ENCODE measurements around the gene SCEL.
"Not testable (repeated sequence)": the region's sequence is repeated elsewhere in the genome, so short reads cannot be mapped to it uniquely, and the experiment has no call there.

Gene SCEL, protein sequence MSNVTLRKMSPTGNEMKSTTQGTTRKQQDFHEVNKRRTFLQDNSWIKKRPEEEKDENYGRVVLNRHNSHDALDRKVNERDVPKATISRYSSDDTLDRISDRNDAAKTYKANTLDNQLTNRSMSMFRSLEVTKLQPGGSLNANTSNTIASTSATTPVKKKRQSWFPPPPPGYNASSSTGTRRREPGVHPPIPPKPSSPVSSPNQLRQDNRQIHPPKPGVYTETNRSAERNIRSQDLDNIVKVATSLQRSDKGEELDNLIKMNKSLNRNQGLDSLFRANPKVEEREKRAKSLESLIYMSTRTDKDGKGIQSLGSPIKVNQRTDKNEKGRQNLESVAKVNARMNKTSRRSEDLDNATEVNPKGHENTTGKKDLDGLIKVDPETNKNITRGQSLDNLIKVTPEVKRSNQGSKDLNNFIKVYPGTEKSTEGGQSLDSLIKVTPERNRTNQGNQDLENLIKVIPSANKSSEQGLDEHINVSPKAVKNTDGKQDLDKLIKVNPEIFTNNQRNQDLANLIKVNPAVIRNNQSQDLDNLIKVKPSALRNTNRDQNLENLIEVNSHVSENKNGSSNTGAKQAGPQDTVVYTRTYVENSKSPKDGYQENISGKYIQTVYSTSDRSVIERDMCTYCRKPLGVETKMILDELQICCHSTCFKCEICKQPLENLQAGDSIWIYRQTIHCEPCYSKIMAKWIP

DNA sequence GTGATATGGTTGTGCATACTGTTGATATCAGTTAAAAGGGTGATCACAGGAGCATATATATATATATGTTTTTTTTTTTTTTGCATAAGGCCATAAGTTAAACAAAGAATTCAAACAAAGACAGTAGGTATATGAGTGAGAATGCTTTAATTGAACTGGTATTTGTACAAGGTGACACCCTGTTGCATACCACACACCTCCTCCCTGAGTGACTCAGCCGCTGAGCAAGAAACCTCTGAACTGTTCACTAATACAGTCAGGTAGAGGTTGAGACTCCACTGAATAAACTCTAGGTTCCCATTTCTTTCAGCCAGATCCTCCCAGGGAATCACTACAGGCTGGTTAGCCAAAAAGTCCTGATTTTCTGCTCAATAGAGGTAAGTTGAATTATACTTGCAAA lies at the start of gene SCEL:
Gene SCEL (plus strand): TSS at position 259 of the 400 bp plus-strand sequence. CDS start 20,170 bp downstream, outside the sequence.
- DNase-seq (ENCODE audit: low spot score), result peak; percentile 67

DNA sequence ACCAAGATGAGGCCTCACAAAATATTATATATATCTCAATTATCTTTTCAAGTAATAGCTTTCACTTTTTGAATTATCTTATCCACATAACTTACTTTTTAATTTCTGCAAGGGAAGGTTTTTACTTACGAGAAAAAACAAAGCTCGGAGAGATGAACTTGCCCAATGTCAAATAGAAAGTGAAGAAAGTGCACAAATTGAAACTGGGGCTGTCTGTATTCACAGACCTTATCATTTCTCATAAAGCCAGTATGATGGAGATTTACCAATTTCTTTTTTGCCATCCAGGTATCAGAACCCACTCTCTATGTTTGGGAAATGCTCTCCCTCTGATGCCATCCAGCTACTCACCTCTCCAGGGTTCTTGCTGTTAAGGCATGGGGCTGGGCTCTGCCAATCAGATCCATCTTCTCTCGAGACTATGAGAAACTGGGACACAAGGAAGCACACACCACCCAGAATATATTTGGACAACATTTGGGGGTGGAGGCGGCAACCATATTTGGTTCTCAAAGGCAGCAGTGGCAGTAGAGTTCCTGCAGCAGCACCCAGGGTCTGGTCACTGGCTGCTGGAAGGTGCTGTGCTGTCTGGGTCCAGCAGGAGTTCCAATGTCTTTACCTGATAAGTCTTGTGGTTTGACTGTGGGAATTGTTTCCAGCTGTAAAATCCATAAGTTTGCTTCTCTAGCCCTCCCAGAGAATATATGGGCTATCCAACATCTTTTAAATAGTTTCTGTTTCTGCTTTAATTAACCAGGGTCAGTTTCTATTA lies 45.8 kb upstream of the SCEL start:
- DNase-seq (ENCODE audit: low spot score), result no peak

DNA sequence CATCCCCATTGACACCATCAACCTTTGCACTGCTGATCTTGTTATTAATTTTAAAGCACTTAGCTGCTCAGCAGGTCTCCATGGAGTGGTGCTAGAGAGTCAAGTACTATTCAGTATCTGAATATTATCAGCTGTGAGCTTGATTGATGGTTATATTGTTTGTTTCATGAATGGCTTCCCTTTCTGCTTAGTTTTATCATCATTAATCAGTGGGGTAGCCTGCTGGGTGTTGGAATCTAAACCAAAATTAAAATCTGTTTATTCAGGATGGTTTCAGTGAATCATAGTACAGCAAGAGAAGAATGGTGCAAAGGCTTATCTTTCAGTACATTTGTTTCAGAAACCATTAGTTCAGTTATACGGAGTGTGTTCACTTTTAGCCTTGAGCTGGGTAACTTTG lies 42.5 kb upstream of the SCEL start:
- DNase-seq (ENCODE audit: low spot score), result peak; percentile 41

DNA sequence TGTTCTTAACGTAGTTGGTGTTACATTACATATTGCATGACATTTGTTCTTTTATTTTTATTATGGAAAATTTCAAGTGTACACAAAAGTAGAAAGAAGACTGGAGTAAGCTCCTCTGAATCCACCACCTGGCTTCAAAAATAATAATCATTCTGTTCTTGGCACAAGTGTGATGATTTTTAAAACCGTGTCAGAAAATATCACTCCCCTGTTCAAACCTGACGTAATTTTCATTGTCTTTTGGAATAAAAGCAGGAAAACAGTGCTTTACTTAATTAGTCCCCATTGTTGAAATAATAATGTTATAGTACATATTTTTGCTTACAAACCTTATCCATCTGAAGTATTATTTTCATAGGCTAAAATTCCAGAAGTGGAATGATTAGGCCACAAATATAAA lies 41.3 kb upstream of the SCEL start:
- no peak for DNase-seq (ENCODE audit: low spot score)

DNA sequence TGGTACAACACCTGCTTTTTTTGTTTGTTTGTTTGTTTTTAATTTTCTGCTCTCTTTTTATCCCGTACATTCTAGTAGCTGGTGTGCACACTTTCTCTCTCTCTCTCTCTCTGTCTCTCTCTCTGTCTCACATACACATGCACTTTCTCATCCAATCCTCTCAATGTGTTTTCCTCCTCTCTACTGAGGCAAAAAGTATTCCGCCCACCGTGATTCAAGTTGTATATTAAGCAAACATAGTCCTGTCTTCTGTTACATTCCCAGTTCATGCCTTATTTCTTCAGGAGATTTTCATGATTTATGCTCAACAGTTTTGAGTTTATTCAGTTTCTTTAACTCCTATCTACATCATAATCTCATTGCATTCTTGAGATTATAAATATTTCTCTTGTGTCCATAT lies 38.2 kb upstream of the SCEL start:
- no peak for DNase-seq (ENCODE audit: low spot score)

DNA sequence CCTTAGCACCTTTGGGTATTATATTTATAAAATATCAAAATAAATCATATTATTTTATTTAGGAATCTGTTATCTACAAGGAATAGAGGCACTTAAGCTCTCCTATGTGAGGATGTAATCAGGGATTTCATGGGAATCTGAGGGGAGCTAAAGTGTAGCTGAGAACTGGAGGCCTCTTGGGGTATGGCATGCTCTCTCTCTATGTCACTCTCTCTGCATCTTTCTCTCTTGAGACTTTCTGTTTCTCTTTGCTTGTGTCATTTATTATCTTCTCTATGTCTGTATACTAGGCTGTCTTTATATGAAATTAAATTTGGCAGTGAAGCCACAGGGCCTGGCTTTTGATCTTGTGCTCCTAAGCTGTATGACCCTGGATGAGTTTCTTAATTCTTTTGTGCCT lies 37.7 kb upstream of the SCEL start:
- DNase-seq (ENCODE audit: low spot score), result no peak

DNA sequence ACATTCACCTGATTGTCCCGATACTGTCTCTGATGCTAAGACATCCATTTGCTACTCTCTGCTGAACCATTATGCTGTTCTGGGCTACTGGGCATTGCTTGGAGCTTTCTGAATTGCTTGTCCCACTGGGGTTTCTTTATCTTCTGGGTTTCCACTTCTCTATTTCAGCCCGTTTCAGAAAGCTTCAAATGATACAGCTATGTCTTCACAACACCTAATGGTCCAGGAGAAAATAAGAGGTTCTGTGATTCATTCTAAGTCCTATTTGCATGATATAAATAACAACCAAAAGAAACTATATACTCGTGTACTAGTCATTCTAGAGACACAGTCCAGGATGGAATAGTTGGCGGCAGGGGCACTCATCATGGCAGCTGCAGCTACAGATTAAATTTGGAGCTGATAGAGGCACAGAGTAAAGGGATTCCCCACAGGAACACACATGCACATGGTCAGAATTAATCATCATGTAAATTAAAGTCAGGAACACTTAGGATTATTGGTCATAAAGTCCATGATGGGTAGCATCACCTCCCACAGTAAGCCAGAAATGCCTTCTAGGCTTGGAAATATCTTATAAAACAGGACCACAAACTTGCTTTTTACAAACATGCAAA lies 33.3 kb upstream of the SCEL start:
- DNase-seq (ENCODE audit: low spot score), result no peak

DNA sequence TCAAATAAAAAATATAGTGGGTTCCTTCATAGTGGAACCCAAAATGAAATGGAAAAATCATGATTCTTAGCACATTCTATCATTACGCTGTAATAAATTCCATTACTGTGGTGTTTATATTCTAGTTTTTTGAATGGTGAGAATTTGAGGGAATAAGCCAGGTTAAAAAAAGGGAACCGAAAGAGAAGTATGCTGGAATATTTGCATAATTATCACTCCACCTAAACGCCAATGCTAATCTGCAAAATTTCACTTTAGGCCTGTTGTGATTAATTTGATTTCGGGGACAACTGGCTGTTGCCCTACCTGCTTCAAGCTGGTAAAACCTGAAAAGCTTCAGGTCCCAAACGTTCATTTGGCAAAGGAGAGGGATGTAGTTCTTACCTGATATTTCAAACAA lies 32.1 kb upstream of the SCEL start:
- DNase-seq (ENCODE audit: low spot score), result no peak

DNA sequence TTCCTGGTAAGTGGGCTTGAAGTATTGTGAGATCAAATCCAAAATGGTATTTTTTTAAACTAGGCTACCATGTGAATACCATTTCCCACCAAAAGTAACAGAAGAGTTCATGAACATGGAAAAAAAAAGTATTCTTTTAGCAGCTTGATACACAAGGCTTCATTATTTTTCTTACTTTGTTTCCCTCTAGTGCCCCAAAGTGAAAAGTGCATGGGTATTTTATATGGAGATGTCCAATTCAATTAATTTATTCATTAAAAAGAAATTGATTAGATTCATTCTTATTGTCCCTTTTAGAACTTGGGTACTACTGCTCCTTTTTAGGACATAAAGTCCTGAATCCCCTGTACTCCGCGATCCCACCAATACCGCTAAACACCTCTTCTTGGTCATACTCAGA lies 28.6 kb upstream of the SCEL start:
- no peak for DNase-seq (ENCODE audit: low spot score)

DNA sequence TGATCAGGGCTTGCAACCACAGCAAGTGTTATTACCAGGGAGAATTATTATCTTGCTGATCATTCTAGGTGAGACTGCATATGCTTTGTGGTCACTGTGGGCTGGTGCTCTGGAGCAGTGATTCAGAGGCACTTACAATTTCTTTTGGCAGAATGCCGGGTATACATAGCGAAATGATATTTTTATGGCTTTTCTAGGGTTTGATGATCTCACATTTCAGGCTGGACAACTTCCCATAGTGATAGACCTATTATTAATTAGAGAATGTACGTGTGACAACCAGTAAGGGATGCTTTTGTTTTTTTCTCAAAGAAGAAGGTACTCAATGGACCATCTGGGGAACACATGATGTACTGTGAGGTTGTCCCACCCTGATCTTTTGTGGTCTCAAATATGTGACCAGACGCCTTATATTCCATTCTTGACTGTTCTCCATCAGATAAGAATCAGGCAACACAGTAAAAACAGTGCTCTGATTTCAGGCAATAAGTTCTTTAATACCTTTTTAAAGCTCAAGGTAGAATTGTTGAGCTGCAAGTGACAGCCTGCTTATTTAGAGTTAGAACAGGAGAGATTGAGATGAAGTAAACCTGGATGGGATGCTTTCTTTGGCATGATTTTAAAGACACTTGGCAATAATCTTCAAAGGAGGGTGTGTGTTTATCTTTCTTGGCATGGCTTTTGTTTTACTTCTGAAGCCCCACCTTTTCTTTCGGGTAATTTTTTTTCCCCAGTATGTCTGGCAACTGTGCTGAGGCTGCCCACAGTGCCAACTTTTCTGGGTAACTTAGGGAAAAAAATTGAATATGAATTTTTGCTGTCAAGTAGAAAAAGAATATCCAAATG lies 27.4 kb upstream of the SCEL start:
- peak; percentile 88 for DNase-seq (ENCODE audit: low spot score)

DNA sequence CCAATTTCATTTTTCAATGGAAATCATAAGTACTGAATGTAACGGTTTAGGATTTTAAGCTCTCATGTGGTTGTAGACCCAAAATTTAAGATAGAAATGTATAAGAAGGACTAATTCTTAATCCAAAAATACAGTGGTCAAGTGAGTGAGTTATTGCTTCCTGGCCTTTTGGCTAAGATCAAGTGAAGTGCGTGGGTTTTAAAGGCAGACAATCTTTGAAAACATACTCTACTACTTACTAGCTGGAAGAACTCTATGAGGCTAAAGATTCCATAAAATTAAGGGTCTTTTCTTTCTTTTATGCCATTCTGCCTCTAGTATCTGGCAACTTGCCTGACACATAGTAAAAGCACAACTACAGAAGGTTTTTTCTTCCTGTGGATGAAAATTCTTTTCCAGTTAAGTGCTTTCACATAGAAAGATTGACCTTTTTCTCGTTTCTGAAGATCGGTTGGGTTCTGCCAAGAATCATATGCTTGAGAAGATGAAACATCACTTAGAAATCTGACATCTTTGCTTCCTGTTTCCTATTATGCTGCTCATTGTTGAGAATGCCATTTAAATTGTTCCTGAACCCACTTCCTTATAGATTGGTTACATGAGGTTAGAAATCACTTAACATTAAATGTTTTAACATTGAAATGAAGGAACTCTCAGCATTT lies 26.4 kb upstream of the SCEL start:
- no peak for DNase-seq (ENCODE audit: low spot score)

DNA sequence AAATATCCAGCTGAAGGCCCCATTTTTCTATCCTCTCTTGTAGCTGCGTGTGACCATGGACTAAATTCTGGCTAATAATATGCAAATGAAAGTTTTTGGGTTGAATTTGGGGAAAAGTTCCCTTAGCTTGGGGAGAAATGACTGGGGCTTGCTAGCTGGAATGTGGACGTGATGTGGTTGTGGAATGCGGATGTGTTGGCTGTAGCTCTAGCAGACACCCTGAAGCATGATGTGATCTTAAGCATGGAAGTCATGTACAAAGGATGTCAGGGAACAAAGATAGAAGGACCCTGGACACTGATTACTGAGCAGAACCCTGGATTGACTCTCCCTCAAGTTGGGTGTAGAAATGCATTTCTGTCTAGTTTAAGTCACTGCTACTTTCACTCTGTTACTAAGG lies 25.4 kb upstream of the SCEL start:
- DNase-seq (ENCODE audit: low spot score), result no peak

DNA sequence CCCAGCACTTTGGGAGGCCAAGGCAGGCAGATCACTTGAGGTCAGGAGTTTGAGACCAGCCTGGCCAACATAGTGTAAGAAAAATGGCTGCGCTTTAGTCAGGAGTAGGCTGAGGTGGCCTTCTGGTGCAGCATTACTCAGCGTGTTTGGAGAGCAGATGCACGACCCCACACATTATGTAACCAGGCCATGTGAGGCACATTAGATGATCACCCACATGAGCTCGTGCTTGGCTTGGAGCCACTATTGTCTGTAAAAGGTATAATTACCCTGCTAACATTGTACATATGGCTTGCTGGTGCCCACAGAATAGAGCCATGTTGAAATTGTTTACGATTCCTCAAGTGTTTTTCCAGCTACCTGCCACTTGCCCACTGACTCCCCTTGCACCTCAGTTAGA lies 24.0 kb upstream of the SCEL start:
- DNase-seq (ENCODE audit: low spot score), result no peak

DNA sequence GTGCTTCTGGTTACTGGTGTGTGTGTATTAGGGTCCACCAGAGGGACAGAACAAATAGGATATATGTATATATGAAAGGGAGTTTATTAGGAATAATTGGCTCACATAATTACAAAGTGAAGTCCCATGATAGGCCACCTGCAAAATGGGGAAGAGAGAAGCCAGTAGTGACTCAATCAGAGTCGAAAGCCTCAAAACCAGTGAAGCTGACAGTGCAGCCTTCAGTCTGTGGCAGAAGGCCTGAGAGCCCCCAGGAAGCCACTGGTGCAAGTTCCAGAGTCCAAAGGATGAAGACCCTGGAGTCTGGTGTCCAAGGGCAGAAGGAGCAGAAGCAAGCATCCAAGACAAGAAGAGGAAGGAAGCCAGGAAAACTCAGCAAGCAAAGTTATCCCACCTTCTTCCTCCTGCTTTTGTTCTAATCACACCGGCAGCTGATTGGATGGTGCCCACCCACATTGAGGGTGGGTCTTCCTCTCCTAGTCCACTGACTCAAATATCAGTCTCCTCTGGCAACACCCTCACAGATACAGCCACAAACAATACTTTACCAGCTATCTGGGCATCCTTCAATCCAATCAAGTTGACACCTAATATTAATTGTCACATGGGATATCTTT lies 21.7 kb upstream of the SCEL start:
- DNase-seq (ENCODE audit: low spot score), result no peak

DNA sequence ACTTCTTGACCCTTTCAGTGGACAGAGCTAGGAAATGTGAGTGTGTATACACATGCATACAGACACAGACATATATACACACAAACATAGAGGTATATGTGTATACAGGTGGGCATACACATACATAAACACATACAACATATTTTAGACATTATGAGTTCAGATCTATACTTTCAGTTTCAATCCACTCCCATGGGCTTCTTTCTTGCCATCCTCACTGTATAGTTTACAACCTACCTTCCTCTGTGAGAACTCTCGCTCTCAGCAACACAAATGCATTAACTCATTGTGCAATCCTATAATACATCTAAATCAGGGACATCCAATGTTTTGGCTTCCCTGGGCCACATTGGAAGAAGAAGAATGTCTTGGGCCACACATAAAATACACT lies 21.2 kb upstream of the SCEL start:
- no peak for DNase-seq (ENCODE audit: low spot score)

DNA sequence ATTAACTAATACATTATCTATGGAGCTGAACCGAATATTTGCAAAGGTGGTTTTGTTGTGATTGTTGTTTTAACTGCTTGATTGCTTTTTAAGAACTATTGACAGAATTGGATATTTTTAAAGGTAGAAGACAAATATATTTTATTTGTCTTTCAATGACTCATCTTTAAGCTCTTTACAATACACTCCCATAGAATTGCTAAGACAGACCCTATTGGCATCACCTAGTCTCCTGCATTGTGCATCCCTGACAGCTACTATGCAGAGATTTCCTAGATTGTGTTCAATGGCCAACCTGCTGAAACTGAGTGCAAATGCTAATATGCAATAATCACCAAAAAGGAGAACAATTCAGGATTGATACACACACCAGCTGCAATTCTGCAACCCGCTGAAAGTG lies 19.7 kb upstream of the SCEL start:
- no peak for DNase-seq (ENCODE audit: low spot score)

DNA sequence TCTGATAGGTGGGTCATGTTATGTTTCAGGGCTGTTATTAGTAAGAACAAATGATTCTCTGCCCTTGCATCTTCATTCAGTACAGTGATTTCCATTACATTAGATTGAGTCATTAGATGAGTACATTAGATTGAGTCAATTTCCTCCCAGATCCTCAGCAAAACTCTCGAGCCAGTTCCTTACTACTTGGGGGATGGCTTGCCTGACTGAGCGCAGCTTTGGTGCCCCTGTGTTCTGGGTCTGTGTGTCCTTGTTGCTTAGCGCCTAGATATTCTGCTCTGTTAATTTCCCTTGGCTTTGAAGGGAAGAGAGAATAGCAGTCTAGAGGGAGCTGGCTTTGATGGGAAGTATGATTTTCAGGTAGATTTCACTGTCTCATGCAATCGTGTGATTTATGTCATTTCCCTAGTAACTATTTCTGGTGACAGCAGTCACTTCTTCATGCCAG lies 19.1 kb upstream of the SCEL start:
- no peak for DNase-seq (ENCODE audit: low spot score)

DNA sequence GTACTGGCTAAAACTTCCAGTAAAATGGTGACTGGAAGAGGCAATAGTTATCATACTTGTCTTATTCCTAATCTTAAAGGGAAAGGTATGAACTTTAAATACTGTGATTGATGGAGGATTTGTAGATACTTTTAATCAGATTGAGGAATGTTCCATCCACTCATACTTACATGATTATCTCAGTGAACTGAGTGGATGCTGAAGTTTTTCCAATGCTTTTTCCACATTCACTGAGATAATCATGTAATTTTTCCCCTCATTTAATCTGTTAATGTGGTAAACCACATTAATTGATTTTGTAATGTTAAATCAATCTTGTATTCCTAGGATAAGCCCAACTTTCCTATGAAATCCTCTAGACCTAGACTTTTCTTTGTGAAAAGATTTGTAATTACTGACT lies 17.2 kb upstream of the SCEL start:
- no peak for DNase-seq (ENCODE audit: low spot score)

DNA sequence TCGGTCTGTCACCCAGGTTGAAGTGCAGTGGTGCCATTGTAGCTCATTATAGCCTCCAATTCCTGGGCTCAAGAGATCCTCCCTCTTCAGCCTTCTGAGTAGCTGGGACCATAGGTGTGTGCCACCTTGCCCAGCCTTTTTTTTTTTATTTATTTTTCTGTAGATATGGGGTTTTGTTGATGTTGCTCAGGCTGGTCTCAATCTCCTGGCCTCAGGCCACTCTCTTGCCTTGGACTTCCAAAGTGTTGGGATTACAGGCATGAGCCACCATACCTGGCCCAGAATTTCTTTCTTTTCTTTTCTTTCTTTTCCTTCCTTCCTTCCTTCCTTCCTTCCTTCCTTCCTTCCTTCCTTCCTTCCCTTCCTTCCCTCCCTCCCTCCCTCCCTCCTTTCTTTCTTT lies 16.1 kb upstream of the SCEL start:
- not testable (repeated sequence) for DNase-seq (ENCODE audit: low spot score)

DNA sequence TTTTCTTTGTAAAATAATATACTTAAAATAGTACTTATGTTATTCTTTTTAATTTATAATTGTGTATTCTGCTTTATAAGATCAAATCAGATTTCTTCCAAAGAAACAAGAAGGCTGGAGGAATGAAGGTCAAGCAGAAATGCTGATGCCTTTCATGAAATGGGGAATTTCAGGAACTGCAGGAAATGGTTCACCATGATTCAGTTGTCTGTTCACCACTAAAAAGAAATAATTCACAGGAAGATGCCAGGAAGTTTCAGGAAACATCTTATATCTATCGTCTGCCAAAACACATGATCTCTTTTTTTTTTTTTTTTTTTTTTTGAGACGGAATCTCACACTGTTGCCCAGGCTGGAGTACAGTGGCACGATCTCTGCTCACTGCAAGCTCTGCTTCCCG lies 15.7 kb upstream of the SCEL start:
- no peak for DNase-seq (ENCODE audit: low spot score)

DNA sequence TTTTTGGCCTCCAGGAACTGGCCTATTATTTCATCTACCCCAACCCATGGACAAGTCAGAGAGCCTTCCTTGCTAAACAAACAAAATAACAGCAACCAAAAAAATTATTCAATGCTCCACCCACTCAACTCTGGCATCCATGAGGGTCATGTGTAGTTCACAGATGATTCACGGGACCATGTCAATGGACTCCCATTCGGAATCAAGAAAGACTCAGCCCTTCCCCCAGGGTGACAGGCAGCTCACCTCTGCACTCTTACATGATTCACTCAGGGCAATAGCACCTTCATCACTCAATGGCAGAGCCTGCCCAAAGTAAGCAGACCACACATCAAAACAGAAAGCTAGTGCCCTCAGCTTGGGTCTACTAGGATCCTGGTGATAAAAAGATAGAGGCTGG lies 14.3 kb upstream of the SCEL start:
- no peak for DNase-seq (ENCODE audit: low spot score)

Measured in LoVo (cell line).